ENCODE results near the gene F5.
A peak's percentile ranks its signal among the peaks of the same experiment; 100 is the strongest.
"Not testable (repeated sequence)": the region's sequence is repeated elsewhere in the genome, so short reads cannot be mapped to it uniquely, and the experiment has no call there.

Gene F5

GRCh38 chr1:169546087-169546995, 39.9 kb downstream of the F5 start:
- peak; percentile 51 for DNase-seq
- Mint-ChIP-seq H3K4me1 (no peaks in the 10 kb centered on the region), H3K9me3 (no peaks in the 10 kb centered on the region), H3K27ac (no peak overlapping the region), H3K4me3 (no peak overlapping the region), H3K27me3 (ENCODE audit: low read depth, poor library complexity) (peaks cover 7% of the 10 kb centered on the region), H3K36me3 (ENCODE audit: low read depth) (no peaks in the 10 kb centered on the region)
- peak; percentile 71 for TF ChIP-seq CTCF (IDR thresholded peaks at IDR 0.05)

- H3K4me3 Mint-ChIP-seq: no peak overlapping the region
- no peak overlapping the region for H3K27ac Mint-ChIP-seq
- no peaks in the 10 kb centered on the region for H3K9me3 Mint-ChIP-seq
- no peaks in the 10 kb centered on the region for H3K36me3 Mint-ChIP-seq (ENCODE audit: low read depth)
- TF ChIP-seq CTCF (IDR thresholded peaks at IDR 0.05): no peak
- no peaks in the 10 kb centered on the region for H3K4me1 Mint-ChIP-seq
- no peak for DNase-seq
- H3K27me3 Mint-ChIP-seq (ENCODE audit: low read depth, poor library complexity): peaks cover 7% of the 10 kb centered on the region
These were observed 40.8 kb downstream of the F5 start for GRCh38 chr1:169545472-169545871.

- Mint-ChIP-seq H3K4me3 (no peak overlapping the region), H3K4me1 (no peaks in the 10 kb centered on the region), H3K9me3 (no peaks in the 10 kb centered on the region), H3K27ac (no peak overlapping the region), H3K27me3 (ENCODE audit: low read depth, poor library complexity) (peaks cover 3% of the 10 kb centered on the region), H3K36me3 (ENCODE audit: low read depth) (no peaks in the 10 kb centered on the region)
- no peak for TF ChIP-seq CTCF (IDR thresholded peaks at IDR 0.05)
- DNase-seq: no peak
These were observed 47.0 kb downstream of the F5 start for GRCh38 chr1:169538998-169539871.

GRCh38 chr1:169534653-169535052, 51.6 kb downstream of the F5 start:
- no peak for TF ChIP-seq CTCF (IDR thresholded peaks at IDR 0.05)
- no peaks in the 10 kb centered on the region for H3K36me3 Mint-ChIP-seq (ENCODE audit: low read depth)
- no peak for DNase-seq
- H3K4me3 Mint-ChIP-seq: no peak overlapping the region
- peaks cover 3% of the 10 kb centered on the region for H3K9me3 Mint-ChIP-seq
- no peaks in the 10 kb centered on the region for H3K4me1 Mint-ChIP-seq
- H3K27ac Mint-ChIP-seq: no peak overlapping the region
- peaks cover 8% of the 10 kb centered on the region for H3K27me3 Mint-ChIP-seq (ENCODE audit: low read depth, poor library complexity)

- not testable (repeated sequence) for H3K27ac Mint-ChIP-seq; H3K36me3 Mint-ChIP-seq (ENCODE audit: low read depth); DNase-seq; H3K4me3 Mint-ChIP-seq; H3K4me1 Mint-ChIP-seq; H3K9me3 Mint-ChIP-seq; H3K27me3 Mint-ChIP-seq (ENCODE audit: low read depth, poor library complexity)
These were observed 52.6 kb downstream of the F5 start for GRCh38 chr1:169533528-169534190.

- peaks cover 3% of the 10 kb centered on the region for H3K9me3 Mint-ChIP-seq
- no peak overlapping the region for H3K27ac Mint-ChIP-seq
- no peak for TF ChIP-seq CTCF (IDR thresholded peaks at IDR 0.05)
- H3K4me3 Mint-ChIP-seq: no peak overlapping the region
- no peaks in the 10 kb centered on the region for H3K36me3 Mint-ChIP-seq (ENCODE audit: low read depth)
- H3K27me3 Mint-ChIP-seq (ENCODE audit: low read depth, poor library complexity): peaks cover 13% of the 10 kb centered on the region
- DNase-seq: no peak
- no peaks in the 10 kb centered on the region for H3K4me1 Mint-ChIP-seq
These were observed 55.8 kb downstream of the F5 start for GRCh38 chr1:169530448-169530847.

Measured in nephron progenitor cell (in vitro differentiated cells).